CD4-positive, CD25-positive, alpha-beta regulatory T cell (primary cell): ENCODE data around the gene DACT3. TPM values are rescaled to one million over a fixed set of nuclear protein-coding genes. Genes with fewer than 3 reads are reported as not detected.

ENCODE experiments used
- ATAC-seq, 2 donors: fragments of 150-1000 bp; cut with Tn5 transposase; one replicate each; pipeline ENCODE4 v1.10.0; 2021; ENCODE audit warnings: low read depth in 2 of 2, moderate number of reproducible peaks in 2 of 2, moderate library complexity in 1 of 2
- DNase-seq, 3 donors: peaks; one replicate each; pipeline versions ENCODE4 v3.0.0 to v3.0.0-alpha.2; 2012 to 2022; ENCODE audit warnings: mixed read lengths in 1 of 3
- H3K27ac ChIP-seq: one replicate; pipeline ENCODE4 v1.7.0; 2013; ENCODE audit warnings: mild to moderate bottlenecking, low read length; ENCODE audit not compliant: insufficient read depth, poor library complexity, severe bottlenecking
- H3K27me3 ChIP-seq: one replicate; pipeline ENCODE4 v1.7.0; 2013; ENCODE audit warnings: low read length; ENCODE audit not compliant: control insufficient read depth, insufficient read depth
- H3K36me3 ChIP-seq: one replicate; pipeline ENCODE4 v1.7.0; 2013; ENCODE audit warnings: mild to moderate bottlenecking, low read length, moderate library complexity; ENCODE audit not compliant: control insufficient read depth, insufficient read depth
- H3K4me1 ChIP-seq: 2 replicates; pipeline ENCODE4 v1.7.0; 2013; ENCODE audit warnings: mild to moderate bottlenecking, low read length; ENCODE audit not compliant: insufficient read depth, control insufficient read depth, poor library complexity, severe bottlenecking
- H3K4me3 ChIP-seq: one replicate; pipeline ENCODE4 v1.7.0; 2013; ENCODE audit warnings: low read depth, mild to moderate bottlenecking, low read length, moderate library complexity
- H3K9me3 ChIP-seq, 2 experiments: 1 replicate in 1 of 2; 2 replicates in 1 of 2; pipeline ENCODE4 v1.7.0; 2013; ENCODE audit warnings: low read length in 2 of 2, mild to moderate bottlenecking in 1 of 2, moderate library complexity in 1 of 2; ENCODE audit not compliant: control insufficient read depth in 2 of 2
- H3K27ac Mint-ChIP-seq, 3 donors: one replicate each; pipeline ENCODE4 v1.8.0; 2020 to 2022; ENCODE audit warnings: mild to moderate bottlenecking in 3 of 3, mixed read lengths in 3 of 3, moderate library complexity in 2 of 3
- H3K27me3 Mint-ChIP-seq: one replicate; pipeline ENCODE4 v1.8.0; 2022; ENCODE audit warnings: mild to moderate bottlenecking, mixed read lengths
- H3K36me3 Mint-ChIP-seq: one replicate; pipeline ENCODE4 v1.8.0; 2020; ENCODE audit warnings: mixed read lengths
- H3K4me1 Mint-ChIP-seq, 4 donors: one replicate each; pipeline ENCODE4 v1.8.0; 2020 to 2022; ENCODE audit warnings: mixed read lengths in 4 of 4, mild to moderate bottlenecking in 1 of 4
- H3K4me3 Mint-ChIP-seq, 4 donors: one replicate each; pipeline ENCODE4 v1.8.0; 2020 to 2022; ENCODE audit warnings: mild to moderate bottlenecking in 4 of 4, mixed read lengths in 4 of 4, moderate library complexity in 3 of 4
- H3K9me3 Mint-ChIP-seq, 7 donors: one replicate each; pipeline ENCODE4 v1.8.0; 2020 to 2022; ENCODE audit warnings: mixed read lengths in 7 of 7, mild to moderate bottlenecking in 3 of 7, moderate library complexity in 2 of 7
- polyA plus RNA-seq, 4 donors: library from polyadenylated mRNA; unstranded; fragments of 300-500 nt; fragmentation: Illumina TruSeq; gene quantifications; one replicate each; pipeline ENCODE4 v1.2.3, GENCODE V29; 2021
- total RNA-seq: library from RNA; stranded (reverse); gene quantifications from one replicate; pipeline ENCODE4 v1.2.3, GENCODE V29; 2022

DACT3 gene
- total and polyA plus RNA-seq, 5 donors from 2014 or later = not detected

DNA sequence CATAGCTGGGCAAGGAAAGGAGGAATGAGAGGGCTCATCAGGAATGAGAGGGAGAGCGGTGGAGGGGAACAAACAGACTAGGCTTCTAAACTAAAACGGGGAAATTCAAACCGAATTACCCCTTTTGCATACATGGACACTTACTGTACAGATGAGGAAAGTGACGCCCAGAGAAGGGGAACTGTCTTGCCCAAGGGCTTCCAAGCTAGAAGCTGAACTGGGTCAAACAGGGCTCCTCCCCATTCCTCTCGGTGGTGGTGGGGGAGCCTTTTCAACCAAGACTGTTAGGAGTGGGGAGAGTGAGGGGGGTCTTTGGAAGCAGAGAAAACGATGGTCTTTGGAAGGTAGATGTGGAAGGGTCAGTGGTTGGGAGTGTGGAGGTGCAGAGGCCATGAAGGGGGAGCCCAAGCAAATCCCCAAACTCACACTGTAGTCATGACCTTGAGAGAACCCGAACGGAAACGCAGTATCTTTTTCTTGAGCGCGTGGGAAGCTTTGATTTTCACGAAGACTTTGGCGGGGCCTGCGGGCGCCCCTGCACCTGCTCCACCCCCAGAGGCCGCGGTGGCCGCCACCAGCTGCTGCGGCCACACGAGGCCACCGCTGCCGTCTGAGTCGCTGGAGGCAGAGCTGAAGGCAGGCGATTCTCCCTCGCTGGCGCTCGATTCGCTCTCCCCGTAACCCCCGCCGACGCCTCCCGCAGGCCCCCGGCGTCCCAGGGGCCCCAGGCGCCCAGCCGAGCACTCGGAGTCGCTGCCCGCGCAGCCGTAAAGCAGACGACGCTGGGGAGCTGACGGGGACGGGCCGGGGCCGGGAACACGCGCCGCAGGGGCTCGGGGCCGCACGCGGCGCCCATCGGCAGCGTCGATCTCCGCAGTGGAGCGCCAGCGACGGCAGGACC is 12.7 kb downstream of the DACT3 start:
- peak overlapping the region in 1 of 3 donors; percentile 53 for H3K27ac Mint-ChIP-seq
- no peak overlapping the region for H3K27ac ChIP-seq
- no peak overlapping the region for H3K4me3 ChIP-seq
- H3K36me3 Mint-ChIP-seq = no peaks in the 10 kb centered on the region
- DNase-seq (no peak), ATAC-seq (no peak)
- peaks cover 0 to 3% of the 10 kb centered on the region in 2 experiments for H3K9me3 ChIP-seq
- peak overlapping the region; percentile 34 to 69 (median 53) for H3K4me3 Mint-ChIP-seq
- H3K27me3 ChIP-seq = peaks cover 12% of the 10 kb centered on the region
- peaks cover 0 to 21% (median 0%) of the 10 kb centered on the region in 7 donors for H3K9me3 Mint-ChIP-seq
- H3K4me1 Mint-ChIP-seq = peaks cover 0 to 14% (median 7%) of the 10 kb centered on the region in 4 donors
- peaks cover 75% of the 10 kb centered on the region for H3K27me3 Mint-ChIP-seq
- no peaks in the 10 kb centered on the region for H3K36me3 ChIP-seq
- H3K4me1 ChIP-seq = peaks cover 8% of the 10 kb centered on the region

DNA sequence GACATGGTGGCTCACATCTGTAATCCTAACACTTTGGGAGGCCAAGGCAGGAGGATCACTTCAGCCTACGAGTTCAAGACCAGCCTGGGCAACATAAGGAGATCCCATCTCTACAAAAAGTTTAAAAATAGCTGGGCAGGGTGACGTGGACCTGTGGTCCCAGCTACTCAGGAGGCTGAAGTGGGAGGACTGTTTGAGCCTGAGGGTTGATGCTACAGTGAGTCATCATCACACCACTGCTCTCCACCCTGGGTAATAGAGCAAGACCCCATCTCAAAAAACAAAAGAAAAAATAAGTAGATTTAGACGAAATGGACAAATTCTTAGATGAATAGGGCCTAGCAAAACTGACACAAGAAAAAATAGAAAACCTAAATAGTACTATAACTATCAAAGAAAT is 14.6 kb downstream of the DACT3 start:
- no peak overlapping the region for H3K27ac Mint-ChIP-seq
- peaks cover 0 to 3% of the 10 kb centered on the region in 2 experiments for H3K9me3 ChIP-seq
- no peaks in the 10 kb centered on the region for H3K36me3 Mint-ChIP-seq
- H3K36me3 ChIP-seq = no peaks in the 10 kb centered on the region
- no peak overlapping the region for H3K4me3 Mint-ChIP-seq
- DNase-seq = no peak
- peaks cover 0 to 14% (median 7%) of the 10 kb centered on the region in 4 donors for H3K4me1 Mint-ChIP-seq
- H3K9me3 Mint-ChIP-seq = peaks cover 0 to 21% (median 0%) of the 10 kb centered on the region in 7 donors
- H3K4me1 ChIP-seq = peaks cover 8% of the 10 kb centered on the region
- H3K27me3 ChIP-seq = peaks cover 14% of the 10 kb centered on the region
- H3K27ac ChIP-seq = no peak overlapping the region
- H3K27me3 Mint-ChIP-seq = peaks cover 79% of the 10 kb centered on the region
- H3K4me3 ChIP-seq = no peak overlapping the region
- no peak for ATAC-seq

GRCh38 chr19:46644720-46645119 is 16.3 kb downstream of the DACT3 start:
- H3K4me3 Mint-ChIP-seq = no peak overlapping the region

DNA sequence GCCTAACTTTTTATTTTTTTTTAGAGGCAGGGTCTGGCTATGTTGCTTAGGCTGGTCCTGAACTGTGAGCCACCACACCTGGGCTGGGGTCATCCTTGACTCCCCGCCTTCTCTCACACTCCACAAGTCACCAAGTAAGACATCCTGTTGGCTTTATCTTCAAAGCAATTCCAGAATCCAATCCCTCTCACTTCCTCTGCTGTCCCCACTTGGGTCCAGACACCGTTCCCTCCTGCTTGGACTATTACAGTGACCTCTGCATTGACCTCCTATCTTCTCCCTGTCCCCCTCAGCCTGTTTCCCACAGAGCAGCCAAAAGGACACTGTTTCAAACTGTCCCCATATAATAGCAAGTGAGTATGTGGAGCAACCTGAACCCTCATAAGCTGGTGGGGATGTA is 20.3 kb downstream of the DACT3 start:
- Mint-ChIP-seq H3K9me3 (peaks cover 0 to 2% (median 0%) of the 10 kb centered on the region in 7 donors), H3K27ac (peak overlapping the region in 1 of 3 donors; percentile 21), H3K4me3 (peak overlapping the region in 3 of 4 donors; percentile 47 to 73 (median 68)), H3K27me3 (peaks cover 44% of the 10 kb centered on the region), H3K36me3 (no peaks in the 10 kb centered on the region), H3K4me1 (peaks cover 0 to 2% (median 0%) of the 10 kb centered on the region in 4 donors)
- peaks cover 34% of the 10 kb centered on the region for H3K4me1 ChIP-seq
- no peaks in the 10 kb centered on the region for H3K36me3 ChIP-seq
- peaks cover 5% of the 10 kb centered on the region for H3K27me3 ChIP-seq
- no peak overlapping the region for H3K27ac ChIP-seq
- DNase-seq = no peak
- H3K9me3 ChIP-seq = no peaks in the 10 kb centered on the region
- no peak overlapping the region for H3K4me3 ChIP-seq
- no peak for ATAC-seq

More at GRCh38 chr19:46644720-46645119, 16.3 kb downstream of the DACT3 start:
- peaks cover 0 to 7% (median 6%) of the 10 kb centered on the region in 4 donors for H3K4me1 Mint-ChIP-seq
- H3K4me1 ChIP-seq = peaks cover 11% of the 10 kb centered on the region
- no peak overlapping the region for H3K27ac ChIP-seq
- H3K36me3 ChIP-seq = no peaks in the 10 kb centered on the region
- peaks cover 74% of the 10 kb centered on the region for H3K27me3 Mint-ChIP-seq
- ATAC-seq (no peak), DNase-seq (no peak)
- no peak overlapping the region for H3K4me3 ChIP-seq
- peaks cover 14% of the 10 kb centered on the region for H3K27me3 ChIP-seq
- H3K36me3 Mint-ChIP-seq = no peaks in the 10 kb centered on the region
- no peak overlapping the region for H3K27ac Mint-ChIP-seq
- H3K9me3 ChIP-seq = peaks cover 0 to 3% of the 10 kb centered on the region in 2 experiments
- H3K9me3 Mint-ChIP-seq = peaks cover 0 to 15% (median 0%) of the 10 kb centered on the region in 7 donors

DNA sequence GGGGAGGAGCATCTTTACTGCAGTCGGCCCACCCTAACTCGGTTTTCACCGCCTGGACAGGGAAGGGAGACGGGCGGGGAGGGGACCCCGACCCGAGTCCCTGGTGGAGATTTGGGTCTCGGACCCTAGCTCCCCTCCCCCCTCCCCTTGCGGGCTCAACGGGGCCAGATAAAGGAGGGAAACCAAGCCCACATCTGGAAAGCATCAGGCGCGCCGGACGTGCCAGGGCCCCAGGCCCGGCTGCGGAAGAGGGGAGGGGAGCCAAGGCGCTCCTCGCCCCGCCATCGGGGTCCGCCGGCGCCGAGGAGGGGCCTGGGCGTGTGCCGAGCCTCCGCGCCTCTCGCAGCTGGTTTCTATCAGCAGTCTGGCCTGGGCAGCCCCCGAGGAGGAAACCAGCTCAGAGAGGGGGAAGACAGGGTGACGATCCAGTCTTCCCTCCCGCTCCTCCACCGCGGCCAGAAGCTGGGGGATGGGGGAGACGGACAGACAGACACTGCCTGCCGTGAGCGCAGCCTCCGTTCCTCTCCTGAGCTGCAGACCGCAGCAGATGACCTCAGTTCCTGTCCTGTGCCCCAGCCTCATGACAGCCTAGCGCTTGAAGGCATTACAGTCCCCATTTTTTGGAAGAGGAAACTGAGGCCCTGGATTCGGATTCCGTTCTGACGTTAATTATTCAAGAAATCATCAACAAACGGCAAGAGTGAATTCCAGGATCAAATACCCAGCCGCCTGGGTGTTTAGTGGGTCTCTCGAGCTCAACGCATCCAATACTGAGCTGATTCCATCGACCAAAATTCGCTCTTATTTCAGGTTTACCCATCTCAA is 21.4 kb downstream of the DACT3 start:
- Mint-ChIP-seq H3K9me3 (no peaks in the 10 kb centered on the region), H3K4me1 (peaks cover 0 to 10% (median under 1%) of the 10 kb centered on the region in 4 donors), H3K4me3 (peak overlapping the region; percentile 9 to 73 (median 62)), H3K27me3 (peaks cover 35% of the 10 kb centered on the region), H3K36me3 (no peaks in the 10 kb centered on the region), H3K27ac (no peak overlapping the region)
- H3K9me3 ChIP-seq = no peaks in the 10 kb centered on the region
- no peaks in the 10 kb centered on the region for H3K36me3 ChIP-seq
- H3K27ac ChIP-seq = peak overlapping the region; percentile 65
- ATAC-seq (no peak), DNase-seq (peak in 1 of 3 donors; percentile 48)
- H3K27me3 ChIP-seq = peaks cover 5% of the 10 kb centered on the region
- no peak overlapping the region for H3K4me3 ChIP-seq
- peaks cover 41% of the 10 kb centered on the region for H3K4me1 ChIP-seq

DNA sequence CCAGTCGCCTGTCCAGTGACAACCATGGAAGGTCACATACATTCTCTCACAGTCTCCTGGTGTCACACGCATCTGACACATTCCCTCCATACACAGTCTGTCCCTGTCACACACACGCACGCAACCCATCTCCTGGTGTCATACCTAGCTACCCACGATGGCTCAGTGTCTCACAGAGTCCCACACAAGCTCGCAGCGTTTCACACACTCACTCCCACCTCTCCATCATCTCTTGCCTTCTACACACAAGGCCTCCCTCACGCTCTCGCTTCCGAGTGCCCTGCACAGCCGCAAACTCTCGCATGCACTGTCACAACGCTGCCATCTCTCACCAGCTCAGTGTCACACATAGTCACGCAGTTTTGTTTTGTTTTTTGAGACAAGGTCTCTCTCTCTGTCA is 23.8 kb downstream of the DACT3 start:
- DNase-seq = peak in 1 of 3 donors; percentile 60
- H3K4me1 ChIP-seq = peaks cover 57% of the 10 kb centered on the region
- no peak for ATAC-seq
- no peaks in the 10 kb centered on the region for H3K36me3 ChIP-seq
- H3K36me3 Mint-ChIP-seq = no peaks in the 10 kb centered on the region
- H3K27me3 ChIP-seq = peaks cover 3% of the 10 kb centered on the region
- no peaks in the 10 kb centered on the region for H3K9me3 Mint-ChIP-seq
- H3K4me1 Mint-ChIP-seq = peaks cover 0 to 28% (median 11%) of the 10 kb centered on the region in 4 donors
- no peak overlapping the region for H3K27ac Mint-ChIP-seq
- H3K4me3 Mint-ChIP-seq = no peak overlapping the region
- no peak overlapping the region for H3K4me3 ChIP-seq
- H3K27ac ChIP-seq = no peak overlapping the region
- peaks cover 24% of the 10 kb centered on the region for H3K27me3 Mint-ChIP-seq
- H3K9me3 ChIP-seq = no peaks in the 10 kb centered on the region

GRCh38 chr19:46635920-46636761 is 24.8 kb downstream of the DACT3 start, which contains the start of gene GNG8:
Gene GNG8 (minus strand): TSS chr19:46636202. CDS start chr19:46634682, 1,520 bp downstream.
- DNase-seq (peak; percentile 27 to 55 (median 53)), ATAC-seq (no peak)
- H3K9me3 Mint-ChIP-seq = no peaks in the 10 kb centered on the region
- peak within 1 kb of the TSS; percentile 34 to 82 (median 68) for H3K4me3 Mint-ChIP-seq
- Histone ChIP-seq H3K36me3 (no peaks in the 10 kb centered on the region), H3K9me3 (no peaks in the 10 kb centered on the region), H3K4me3 (peak within 1 kb of the TSS; percentile 37), H3K27ac (peak within 1 kb of the TSS; percentile 52), H3K27me3 (peaks cover 3% of the 10 kb centered on the region), H3K4me1 (peaks cover 57% of the 10 kb centered on the region)
- peaks cover 14% of the 10 kb centered on the region for H3K27me3 Mint-ChIP-seq
- H3K36me3 Mint-ChIP-seq = no peaks in the 10 kb centered on the region
- peak within 1 kb of the TSS in 2 of 3 donors; percentile 77 to 91 for H3K27ac Mint-ChIP-seq
- peaks cover 0 to 28% (median 11%) of the 10 kb centered on the region in 4 donors for H3K4me1 Mint-ChIP-seq
